GM04503 (cell line): ENCODE results near the gene PANX3.
A peak's percentile ranks its signal among the peaks of the same experiment; 100 is the strongest.

ENCODE experiments used
- DNase-seq: peaks from one replicate; pipeline ENCODE4 v3.0.0-alpha.2; 2012; ENCODE audit warnings: low read depth

Gene PANX3

DNA sequence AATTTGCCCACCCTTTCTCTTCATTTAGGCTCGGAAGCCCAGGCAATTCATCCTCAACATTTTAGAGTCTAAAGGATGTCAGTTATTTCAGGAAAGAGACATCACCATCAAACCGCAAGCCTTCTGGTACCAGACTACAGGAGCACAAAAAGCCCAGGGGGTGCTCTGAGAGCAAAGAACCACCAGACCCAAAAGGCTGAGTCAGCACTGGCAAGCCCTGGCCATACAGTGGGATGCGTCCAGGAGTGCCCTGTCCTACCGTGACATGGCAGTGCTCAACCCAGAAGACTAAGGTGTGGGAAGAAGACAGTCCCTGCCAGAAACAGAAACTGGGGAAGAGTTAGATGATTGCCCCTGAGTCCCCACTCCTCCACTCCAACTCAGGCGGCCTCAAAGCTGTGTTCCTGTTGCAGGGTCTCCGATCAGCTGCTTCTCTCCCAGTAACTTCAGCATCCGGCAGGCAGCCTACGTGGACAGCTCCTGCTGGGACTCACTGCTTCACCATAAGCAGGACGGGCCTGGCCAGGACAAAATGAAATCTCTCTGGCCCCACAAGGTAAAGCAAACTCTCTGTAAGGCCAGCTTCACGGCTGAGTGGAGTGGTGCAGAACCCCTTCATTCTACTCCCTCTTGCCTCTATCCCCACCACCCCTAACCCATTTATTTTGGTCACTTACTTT is 1.5 kb downstream of the PANX3 start:
- no peak for DNase-seq

DNA sequence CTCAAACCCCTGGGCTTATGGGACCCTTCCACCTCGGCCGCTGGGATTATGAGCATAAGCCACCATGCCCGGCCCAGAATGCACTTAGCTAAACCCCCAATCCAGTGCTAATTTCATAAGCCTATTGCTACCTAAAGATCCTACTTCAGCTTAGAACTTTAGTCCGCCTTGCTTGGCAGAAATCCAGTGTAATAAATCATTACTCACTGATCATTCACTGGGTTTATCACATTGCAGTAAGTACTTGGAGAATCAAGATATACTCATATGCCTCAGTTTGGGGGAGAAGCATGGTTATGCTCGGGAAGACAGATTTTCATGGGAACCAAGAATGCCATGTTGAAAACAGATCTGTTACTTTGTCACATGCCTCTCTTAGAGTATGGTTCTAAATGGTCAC is 7.6 kb downstream of the PANX3 start:
- DNase-seq: no peak

DNA sequence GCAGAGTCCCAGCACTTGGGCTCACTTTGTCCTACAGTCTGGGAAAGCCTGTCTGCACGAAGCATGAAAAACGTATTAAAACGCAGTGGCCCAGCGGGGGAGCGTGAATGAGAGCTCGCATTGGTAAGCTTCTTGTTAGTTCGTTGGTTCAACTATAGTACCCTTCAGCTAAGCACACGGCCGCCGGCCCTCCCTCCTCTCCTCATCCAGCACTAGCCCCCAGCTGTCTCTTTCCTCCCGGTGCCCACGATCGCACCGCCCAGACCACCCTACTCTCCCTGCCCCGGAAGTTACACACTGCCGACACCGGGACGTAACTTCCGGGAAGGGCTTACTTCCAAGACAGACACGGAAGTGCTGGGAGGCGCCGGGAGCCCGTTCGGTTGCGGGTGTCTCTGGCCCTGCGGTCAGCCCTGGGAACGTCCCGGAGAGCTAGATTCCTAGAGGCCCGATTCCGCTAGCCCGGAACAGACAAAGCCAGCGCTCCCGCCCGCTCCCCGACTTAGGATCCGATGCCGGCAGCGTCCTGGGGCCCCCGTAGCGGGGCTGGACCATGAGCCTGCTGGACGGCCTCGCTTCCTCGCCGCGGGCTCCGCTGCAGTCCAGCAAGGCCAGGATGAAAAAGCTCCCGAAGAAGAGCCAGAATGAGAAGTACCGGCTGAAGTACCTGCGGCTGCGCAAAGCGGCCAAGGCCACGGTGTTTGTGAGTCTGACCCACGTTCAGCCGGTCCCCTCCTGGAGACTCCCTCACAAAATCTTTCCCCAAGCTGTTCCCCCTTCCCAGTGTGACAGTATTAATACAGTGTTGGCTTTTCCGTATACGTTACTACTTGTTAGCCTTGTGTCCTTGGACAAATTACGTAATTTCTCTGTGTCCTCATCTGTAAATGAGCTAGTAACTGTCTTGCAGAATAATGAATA is 11.6 kb downstream of the PANX3 start, which contains the start of gene TBRG1:
Gene TBRG1 (plus strand): TSS at position 334 of the 921 bp plus-strand sequence. CDS start 220 bp downstream, at position 554.
- DNase-seq: no peak

DNA sequence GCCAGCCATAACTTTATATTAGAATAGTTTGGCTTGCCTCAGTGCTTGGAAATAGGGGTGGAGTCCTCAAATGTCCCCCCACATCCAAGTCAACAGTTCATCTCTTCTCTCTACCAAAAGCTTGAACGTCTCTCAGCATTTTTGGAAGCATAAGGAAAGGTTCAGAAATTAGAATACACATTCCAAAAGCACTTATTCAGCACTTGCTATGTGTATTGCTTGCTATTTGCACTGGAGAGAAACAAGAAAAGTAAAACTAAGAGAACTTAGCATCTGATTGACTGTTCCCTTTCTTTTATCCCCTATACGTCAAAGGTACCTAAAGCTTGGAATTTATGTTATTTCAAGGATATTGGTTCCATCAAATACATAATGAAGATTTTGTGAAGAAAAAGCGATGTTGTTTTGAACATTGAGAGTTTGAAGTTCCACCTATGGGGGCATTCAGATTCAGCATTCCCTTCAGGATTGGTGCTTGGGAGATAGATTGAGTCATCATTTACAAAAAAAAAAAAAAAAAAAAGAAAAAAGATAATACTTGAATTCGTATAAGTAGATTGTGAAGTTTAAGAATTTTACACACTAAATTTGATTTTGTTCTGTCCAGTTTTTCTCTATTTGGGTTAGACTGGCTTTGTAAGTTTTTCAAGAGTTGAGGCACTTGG is 12.8 kb downstream of the PANX3 start:
- no peak for DNase-seq

DNA sequence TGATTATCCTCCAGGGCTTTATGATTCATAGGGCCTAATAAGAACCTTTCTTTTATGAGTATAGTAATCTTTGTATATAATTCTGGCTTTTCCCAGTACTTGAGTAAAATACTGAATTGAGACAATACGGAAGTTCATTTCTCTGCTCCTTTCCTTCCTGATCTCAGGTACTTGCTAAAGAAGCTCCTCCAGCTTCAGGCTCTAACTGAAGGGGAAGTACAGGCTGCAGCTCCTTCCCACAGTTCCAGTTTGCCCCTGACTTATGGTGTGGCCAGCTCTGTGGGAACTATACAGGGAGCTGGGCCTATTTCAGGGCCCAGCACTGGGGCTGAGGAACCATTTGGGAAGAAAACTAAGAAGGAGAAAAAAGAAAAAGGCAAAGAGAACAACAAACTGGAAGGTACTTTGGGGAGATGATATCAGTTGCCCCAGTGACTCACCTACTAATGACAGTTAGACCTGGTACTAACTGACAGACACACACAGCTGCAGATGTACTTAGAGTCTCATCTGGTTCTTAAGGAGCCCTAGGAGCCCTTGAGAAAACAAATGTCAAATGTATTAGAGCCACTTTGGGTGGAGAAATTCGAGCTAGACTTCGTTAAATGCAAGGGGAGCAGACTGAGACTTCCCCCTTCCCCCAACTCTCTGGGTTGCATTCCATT is 14.4 kb downstream of the PANX3 start:
- no peak for DNase-seq

DNA sequence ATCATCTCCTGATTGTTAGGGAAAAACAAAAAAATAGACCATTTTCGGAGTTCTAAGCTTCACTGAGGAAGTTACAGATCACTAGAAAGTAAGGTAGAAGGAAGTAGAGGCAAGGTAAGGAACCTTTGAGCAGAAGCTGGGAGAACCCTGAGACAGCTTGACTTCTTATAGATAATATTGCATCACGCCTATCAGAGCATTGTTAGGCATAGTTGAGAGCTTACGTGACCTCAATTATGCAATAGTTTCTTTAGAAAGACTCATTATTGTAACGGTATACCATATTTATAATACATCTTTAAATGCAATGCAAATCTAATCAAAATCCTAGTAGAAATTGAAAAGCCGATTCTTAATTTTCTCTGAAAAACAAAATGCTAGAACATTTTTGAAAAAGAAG is 16.3 kb downstream of the PANX3 start:
- DNase-seq: no peak

DNA sequence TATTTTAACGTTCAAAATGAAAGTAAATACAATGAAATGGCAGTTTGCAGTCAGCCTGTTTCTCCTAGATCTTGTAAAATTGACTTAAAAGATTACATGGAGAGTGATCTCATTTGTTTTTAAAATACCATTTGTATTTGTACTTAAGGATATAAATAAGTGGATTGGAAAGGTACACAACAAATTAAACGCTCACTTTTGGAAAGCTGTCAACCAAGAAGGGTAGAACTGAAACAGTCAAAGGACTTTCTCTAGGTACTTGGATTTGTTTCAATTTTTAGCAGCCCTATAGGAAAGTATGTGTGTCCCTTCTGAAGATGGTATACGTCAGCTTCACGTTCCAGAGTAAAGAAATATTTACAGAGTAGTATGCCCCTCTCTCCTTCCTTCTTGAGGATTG is 18.7 kb downstream of the PANX3 start:
- DNase-seq: no peak

DNA sequence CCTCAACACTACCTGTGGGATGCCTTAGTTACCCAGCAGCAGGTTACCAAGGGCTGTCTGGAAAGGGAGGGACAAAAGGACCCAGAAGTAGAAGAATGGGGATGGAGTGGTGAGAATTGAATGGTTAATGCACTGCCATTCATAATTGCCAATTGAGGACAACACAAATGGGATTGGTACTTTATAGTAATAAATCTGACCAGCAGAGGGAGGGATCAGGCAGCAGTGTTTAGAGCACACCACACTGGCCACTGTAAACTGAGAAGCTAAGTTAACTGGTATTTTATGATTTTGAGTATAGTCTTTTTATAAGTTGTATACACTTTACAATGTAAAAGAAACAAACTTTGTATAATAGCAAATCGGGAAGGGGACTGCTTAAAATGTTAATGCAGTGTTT is 22.1 kb downstream of the PANX3 start:
- DNase-seq: no peak

DNA sequence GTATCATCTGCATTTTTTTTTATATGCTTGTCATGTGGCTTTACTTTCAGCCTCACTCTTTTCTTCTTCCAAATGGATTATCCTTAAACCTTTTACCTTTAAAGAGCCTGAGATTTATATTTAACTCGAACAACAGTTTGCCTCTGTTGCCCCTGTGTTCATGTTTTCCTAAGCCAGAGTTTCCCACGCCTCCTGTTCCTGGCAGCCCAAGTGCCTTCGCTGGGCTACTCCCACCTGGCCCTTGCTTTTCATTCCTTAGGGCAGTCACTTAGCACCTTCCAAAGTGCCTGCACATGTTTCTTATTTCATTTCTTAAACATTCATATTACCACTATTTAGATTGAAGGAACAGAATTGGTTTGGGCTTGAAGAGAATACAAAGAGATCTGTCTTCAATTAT is 24.7 kb downstream of the PANX3 start:
- DNase-seq: no peak

DNA sequence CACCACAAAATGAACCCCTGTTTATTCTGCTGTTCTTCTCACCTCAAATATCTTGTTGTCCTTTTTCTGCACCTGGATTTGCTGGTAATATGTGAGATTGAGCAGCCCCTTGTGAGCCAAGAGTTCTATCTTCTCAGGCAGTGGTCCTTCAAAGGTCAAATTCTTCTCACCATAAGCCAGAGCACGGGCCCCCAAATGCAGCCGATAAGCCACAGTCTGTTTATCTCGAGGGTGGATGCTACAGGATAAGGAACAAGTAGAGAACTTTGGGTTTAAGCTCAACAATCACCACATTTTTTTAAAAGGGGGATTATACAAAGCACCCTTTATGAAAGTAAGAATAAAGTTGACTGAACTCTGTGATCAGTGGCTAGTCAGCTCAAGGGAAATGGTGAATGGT is 27.3 kb downstream of the PANX3 start:
- no peak for DNase-seq

DNA sequence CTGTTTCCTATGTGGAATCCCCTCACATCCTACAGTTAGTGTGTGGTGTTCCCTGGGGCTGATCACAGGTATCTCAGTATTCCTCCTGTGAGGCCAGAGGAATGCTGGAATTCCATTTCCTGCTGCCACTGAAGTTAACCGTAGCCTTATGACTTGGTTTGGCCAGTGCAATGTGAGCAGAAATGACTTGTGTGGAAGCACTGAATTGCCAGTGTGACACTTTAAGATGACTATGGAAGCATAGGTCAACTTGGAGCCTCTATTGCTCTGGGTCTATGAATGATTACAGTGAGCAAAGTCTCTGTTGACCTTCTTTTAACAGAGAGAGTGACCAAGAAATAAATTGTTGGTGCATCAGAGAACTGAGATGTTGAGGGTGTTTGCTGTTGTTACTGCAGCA is 28.0 kb downstream of the PANX3 start:
- no peak for DNase-seq

DNA sequence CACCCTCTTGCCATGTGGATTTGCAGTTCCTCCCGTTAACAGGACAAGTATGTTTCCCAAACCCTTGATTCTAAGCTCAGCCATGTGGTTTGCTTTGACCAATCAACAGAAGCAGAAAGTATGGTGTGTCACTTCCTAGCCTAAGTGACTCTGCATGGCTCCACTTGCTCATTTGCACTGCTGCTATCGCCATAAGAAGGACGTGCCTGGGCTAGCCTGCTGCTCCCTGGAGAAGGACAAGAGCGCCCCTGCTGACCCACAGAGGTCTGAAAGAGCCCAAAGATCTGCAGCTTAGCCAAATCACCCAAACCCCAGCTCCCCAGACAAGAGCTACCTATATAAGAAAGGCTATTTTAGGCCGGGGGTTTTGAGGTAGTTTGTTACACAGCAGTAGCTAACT is 29.4 kb downstream of the PANX3 start:
- DNase-seq: no peak

DNA sequence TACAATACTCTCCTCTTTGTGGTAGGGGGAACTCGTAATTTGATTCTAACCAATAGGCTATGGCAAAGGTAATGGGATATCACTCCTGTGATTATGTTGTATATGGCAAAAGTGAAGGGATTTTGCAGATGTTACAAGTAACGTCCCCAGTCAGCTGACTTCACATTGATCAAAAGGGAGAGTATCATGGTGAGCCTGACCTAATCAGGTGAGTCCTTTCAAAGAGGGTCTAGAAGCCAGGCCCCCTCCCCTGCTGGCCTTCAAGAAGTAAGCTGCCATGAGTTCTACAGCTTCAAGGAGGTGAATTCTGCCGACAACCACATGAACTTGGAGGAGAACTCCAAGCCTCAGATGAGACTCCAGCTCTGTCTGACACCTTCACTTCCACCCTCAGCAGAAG is 31.4 kb downstream of the PANX3 start:
- DNase-seq: no peak

DNA sequence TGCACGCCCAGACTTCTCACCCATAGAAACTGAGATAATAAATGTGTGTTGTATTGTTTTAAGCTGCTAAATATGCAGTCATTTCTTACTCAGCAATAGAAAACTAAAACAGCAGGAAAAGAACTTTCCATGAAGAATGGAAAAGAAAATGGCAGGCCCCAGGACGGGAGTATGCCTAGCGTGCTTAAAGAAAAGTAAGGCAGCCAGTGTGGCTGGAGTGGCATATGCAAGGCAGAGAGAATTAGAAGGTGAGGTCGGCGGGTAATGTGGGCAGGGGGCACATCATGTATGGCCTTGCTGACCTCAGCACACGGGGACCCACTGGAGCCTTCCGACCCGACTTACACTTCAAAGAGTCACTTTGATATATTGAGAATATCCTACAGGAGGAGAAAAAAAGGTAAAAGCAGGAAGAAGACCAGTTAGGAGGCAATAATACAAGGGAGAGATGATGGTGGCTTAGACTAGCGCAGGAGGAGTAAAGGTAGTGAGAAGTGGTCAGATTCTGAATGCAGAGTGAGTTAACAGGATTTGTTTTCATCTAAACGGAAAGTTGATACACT is 31.9 kb downstream of the PANX3 start:
- DNase-seq: no peak

DNA sequence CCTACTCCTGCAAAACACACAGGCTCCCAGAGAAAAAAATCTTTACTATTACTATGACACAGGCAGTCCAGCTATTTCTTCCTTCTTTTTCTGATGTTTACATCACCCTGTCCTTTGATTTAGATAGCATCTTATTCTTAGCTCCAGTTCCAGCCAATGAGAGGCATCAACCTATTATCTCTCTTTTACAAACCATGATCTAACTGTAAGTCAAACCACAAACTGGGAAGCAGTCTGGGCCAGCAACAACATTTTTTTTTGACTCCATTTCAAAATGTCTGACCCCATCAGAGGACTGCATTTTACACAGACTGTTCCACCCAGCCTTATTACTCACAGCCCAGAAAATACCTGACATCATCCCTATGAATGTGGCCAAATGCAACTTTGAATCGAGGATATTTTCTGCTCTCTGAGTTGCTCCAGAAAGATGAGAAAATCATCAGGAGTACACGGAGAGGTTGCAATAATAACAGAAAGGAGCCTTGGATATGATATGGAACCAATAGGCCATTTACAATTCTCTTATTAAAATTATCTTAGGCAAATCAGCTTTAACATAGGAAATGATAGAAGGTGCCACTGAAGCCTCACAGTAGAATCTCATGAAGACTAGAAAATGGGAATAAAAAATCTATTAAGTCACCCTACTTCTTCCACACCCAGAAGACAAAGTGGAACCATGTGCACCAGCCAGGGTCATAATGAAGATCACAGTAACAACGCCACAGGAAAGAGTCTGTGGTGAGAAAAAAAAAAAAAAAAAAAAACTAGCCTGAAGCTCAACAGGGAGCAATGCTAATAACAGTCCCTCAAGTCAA is 32.6 kb downstream of the PANX3 start:
- peak; percentile 70 for DNase-seq

DNA sequence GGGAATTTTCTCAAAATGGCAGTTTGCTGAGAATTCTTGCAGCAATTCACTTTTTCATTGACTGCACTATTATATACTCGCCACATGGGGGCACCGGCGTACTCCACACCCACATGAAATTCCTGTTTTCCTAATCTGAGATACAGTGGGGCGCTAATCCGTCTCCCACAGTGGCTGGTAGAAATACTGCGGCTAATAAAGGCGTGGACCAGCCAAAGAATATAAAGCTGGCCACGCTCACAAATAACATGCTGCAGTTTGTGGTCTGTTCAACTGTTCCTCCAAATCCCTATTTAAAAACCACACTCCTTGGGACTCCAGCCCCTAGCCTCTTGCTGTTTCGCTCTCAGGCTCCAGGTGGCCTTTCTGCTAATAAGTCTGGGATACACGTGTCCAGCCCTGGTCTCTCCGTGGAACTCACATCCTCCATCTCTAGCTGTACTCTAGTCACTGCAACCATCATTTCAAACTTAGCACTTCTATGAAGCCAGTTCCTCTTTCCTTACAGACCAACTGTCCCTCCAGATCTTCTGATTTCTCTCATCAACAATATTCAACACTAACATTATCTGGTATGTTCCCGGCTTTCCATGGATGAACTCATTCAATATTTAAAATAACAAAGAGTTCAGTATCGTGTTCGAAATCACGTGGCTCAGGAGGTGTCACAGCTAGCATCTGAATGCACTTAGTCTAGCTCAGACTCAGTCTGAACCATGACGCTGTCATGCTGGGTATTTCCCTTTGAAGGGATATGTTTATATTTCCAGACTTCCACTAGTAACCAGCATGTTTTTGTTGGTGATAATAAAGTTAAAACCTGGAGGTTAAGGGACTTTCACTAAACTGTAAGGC is 33.4 kb downstream of the PANX3 start:
- peak; percentile 21 for DNase-seq

DNA sequence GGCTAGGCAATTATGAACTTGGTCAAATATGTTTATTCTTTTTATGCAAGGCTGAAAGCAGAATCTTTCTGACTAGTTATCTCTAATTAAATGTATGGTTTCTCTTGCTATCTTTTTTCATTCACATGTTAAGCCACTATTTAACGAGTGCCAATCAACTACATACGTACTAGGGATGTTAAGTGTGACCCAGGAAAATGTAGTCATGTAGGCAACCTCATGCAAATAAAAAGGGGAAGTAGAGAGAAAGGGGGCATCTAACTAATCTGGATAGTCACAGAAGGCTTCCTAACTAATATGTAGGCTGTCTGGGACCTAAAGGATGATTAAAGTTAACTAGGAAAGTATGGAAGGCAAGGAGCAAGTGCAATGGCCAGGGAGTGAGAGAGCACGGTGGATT is 34.9 kb downstream of the PANX3 start:
- no peak for DNase-seq

DNA sequence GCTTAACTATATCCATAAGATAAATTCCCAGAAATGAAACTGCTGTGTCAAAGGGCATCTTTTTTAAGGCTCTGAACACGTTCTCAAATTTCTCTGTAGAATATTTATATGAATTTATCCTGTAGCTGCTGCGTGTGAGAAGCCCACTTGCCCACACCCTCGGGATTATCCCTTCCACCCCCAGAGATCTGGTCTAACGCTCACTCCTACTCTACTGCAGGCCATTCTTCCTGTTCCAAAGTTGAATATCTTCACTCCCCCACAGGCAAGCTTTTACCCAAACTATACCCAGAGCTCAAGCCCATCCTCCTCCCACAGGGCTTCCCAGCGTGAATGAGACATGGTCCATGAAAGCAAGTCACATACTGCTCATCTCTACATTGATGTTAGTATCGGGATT is 37.4 kb downstream of the PANX3 start:
- DNase-seq: no peak

DNA sequence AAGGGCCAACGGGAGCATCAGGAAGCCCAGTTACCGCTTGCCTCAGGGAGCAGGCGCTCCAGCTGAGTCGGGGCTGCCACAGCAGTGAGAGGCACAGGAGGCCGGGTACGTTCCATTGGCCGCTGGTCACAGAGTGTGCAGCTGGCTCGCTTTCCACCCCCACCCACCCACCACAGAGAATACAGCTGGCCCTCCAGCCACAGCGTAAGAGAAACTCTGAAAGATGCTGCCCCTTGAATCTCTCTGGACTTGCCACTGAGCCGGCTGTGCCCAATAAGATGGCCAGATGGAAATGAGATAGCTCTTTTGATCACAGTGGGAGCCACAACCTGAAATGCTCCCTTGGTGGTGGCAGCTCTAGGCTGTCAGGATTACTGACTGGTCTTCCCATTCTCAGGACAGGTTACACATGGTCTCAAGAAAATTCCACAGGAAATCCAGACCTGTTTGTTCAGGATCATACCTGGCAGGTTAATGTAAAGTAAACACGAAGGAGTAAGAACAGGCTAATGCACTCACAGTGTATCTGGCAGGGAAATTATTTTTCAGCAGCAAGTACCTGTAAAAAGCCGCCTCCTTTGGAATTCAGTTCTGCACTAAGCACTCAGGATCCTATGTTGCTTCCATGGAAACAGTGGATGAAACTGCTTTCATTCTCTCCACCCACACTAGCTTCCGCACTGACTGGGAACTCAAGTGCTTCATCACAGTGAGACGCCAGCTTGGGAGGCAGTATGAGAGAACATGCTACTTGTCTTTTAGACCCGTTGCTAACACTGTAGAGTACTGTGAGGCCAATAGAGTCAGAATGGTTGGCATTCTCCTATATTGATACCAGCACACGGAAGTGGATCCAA is 45.8 kb downstream of the PANX3 start:
- no peak for DNase-seq
